T-helper 1 cell (primary cell): Measurements from ENCODE around the gene CLEC1B.
"Not testable (repeated sequence)": the region's sequence is repeated elsewhere in the genome, so short reads cannot be mapped to it uniquely, and the experiment has no call there.

Experiments
- DNase-seq, 5 donors: peaks; one replicate each; pipeline ENCODE4 v3.0.0-alpha.2; 2012 to 2020

CLEC1B gene

DNA sequence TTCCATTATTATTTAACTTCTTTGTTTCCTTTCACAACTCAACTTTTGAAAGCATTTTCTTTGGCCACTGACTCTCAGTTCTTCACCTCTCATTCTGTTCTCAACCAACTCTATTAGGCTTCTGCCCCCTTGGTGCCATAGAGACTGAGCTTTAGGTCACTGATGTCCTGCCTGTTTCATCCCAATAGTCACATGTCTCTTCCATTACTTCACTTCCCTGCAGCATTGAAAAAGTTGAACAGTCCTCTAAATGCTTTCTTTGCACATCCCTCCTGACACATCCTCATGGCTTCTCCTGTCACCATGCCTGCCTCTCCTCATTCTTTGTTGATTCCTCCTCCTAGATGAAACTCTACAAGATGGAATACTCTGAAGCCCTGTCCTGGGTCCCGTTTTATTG is 25.0 kb downstream of the CLEC1B start:
- DNase-seq: no peak

DNA sequence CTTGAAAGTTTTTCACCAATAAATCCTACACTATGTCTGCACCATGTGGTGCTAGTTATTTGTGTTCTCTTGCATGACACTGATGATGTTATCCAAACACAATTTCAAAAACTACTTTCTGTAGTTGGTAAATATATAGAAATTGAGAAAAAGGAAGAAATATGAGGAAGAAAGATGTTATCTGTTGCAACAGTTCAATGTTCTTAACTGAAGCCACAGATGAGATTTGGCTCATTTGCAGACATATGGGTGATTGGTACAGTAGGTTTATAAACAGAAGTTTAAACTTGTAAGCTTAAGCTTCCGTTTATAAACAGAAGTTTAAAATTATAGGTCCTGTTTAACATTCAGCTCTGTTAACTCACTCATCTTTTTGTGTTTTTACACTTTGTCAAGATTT is 27.7 kb downstream of the CLEC1B start, which contains the start of gene CLEC12A:
CLEC12A (plus strand) TSS at position 229 of the 400 bp plus-strand sequence. CDS start 188 bp downstream, outside the sequence.
- no peak for DNase-seq

DNA sequence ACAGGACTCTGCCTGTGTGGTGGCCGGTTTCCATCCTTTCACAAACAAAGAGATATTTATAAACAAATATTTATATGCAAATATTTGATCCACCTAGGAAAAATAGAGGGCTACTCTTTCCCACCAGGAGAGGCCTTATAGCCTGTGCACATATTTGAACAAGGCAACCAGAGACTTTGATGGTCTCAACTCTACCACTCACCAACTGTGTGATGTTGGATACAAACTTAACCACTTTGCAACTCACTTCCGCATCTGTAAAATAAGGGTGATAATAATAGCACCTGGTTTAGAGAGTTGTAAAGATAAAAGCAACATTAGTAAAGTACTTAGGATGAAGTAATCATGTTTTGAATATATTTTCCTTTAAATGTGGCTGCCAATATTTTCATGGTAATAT is 29.2 kb downstream of the CLEC1B start:
- no peak for DNase-seq

DNA sequence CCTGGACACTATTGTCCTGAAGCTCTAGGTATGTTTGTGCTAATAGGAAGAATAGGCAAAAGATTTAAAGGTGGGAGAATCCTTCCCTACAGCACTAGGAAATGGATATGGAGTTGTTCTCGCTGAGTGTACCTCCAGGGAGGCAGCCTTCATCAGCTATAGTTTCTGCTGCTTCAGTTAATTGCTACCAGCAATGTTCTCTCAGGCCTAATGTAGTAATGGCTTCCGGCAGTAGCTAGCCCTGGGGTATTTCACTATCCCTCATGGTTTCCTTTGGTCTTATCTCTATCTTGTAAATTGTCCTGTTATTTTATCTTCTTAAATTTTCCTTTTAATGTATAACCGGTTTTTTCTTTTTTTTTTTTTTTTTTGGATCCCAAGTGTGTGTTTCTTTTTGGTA is 37.0 kb downstream of the CLEC1B start:
- no peak for DNase-seq

DNA sequence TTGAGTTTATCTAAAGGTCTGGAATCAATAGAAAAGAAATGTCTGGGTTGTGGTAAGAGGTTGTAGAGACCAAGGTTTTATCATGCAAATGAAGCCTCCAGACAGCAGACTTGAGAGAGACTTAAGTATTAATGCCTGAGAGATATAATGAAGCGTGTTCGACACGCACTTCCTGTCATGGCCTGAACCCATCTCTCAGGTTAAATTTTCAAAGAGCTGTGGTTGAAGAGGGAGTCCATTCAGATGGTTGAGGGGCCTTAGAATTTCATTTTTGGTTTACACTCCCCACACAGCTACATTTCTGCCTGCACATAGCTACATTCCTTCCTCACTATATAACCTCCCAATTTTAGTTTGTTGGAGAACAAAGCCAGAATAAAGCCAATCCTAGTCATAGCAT is 37.8 kb downstream of the CLEC1B start:
- no peak for DNase-seq

DNA sequence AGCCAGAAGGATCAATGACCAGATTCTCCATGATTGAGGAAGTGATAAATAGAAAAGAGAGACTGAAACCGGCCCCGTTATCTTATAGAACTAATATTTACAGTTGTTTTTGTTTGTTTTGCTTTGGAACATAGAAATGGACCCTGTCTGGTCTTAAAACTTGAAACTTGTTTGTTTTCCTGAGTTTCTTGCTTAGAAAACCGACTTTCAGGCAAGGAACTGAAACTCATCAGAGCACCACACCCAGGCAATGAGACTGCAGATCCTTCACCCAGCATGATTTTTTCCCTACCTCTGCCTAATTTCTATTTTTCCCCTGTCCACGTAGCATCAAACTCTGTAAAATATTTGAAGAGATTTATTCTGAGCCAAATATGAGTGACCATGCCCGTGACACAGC is 38.3 kb downstream of the CLEC1B start:
- DNase-seq: no peak

DNA sequence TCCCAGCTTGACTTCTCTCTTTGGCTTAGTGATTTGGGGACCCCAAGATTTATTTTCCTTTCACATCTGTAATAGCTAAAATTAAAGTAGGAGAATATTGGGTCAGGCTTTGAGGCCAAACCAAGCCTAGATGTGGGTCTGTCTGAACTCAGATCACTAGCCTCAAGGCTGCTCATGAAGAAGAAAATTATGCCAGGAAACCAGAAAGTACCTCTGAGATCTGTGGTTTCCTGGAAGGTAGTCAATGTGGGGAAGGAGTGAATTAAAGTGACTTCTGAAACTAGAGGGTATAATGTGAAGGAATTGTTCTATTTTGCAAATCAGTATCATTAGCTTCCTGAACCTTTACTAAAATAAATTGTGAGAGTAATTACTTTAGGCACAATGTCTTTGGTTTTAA is 41.1 kb downstream of the CLEC1B start:
- peak in 1 of 5 donors; percentile 29 for DNase-seq

DNA sequence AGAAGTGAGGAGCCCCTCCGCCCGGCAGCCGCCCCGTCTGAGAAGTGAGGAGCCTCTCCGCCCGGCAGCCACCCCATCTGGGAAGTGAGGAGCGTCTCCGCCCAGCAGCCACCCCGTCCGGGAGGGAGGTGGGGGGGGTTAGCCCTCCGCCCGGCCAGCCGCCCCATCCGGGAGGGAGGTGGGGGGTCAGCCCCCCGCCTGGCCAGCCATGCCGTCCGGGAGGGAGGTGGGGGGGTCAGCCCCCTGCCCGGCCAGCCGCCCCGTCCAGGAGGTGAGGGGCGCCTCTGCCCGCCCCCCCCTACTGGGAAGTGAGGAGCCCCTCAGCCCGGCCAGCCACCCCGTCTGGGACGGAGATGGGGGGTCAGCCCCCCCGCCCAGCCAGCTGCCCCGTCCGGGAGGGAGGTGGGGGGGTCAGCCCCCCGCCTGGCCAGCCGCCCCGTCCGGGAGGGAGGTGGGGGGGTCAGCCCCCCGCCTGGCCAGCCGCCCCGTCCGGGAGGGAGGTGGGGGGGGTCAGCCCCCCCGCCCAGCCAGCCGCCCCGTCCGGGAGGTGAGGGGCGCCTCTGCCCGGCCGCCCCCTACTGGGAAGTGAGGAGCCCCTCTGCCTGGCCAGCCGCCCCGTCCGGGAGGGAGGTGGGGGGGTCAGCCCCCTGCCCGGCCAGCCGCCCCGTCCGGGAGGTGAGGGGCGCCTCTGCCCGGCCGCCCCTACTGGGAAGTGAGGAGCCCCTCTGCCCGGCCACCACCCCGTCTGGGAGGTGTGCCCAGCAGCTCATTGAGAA is 45.8 kb downstream of the CLEC1B start:
- DNase-seq: not testable (repeated sequence)

DNA sequence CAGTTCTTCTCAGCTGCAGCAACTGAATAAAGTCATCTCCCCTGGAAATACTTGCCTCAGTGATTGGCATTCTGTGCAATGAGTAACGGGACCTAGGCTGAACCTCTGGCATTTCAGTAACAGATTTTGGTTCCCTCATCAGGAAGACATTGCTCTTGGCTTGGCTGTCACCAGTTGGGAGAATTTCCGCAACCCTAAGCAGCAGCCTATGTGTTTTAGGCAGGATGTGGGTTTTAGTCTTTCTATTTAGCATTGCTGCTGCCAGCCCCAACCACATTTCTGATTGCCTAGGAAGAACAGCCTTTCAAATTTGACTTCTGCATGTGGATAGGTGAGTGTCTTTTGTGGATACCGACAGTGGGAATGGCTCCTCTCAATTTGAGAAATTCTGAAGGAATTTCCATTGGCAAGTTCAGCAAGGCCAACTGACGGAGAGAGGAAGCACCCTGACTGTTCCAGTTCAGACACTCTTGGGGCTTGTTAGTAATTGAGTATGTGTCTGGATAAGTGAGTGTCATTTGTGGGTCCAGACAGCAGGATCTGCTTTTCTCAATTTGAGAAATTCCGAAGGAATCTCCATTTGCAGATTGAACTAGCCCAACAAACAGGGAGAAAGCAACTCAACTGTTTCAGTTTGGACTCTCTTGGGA is 47.8 kb downstream of the CLEC1B start:
- peak in 2 of 5 donors; percentile 19 to 76 for DNase-seq

DNA sequence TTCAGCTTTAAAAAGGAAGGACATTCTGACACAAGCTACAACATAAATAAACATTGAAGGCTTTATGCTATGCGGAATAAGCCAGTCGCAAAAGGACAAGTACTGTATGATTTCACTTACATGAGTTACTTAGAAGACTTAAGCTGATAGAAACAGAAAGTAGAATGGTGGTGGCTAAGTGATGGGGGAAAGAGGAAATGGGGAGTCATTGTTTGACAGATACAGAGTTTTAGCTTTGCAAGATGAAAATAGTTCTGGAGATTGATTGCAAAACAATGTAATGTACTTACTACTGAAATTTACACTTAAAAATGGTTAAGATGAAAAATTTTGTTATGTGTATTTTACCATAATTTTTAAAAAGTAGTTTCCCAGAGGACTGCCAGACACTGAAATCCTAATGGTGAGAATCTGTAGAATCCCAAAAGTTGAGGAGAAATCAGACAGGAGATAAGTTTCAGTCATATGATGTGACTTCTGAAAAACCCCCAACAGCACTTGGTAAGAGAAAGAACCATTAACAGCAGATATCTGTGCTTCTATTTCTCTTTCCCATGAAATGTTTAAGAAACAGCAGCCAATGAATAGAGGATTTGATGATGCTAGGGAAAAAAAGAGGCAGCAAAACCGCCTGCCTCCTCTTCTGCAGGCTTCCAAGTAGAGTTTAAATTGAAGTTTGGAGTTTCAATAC is 50.2 kb downstream of the CLEC1B start:
- peak in 1 of 5 donors; percentile 84 for DNase-seq

DNA sequence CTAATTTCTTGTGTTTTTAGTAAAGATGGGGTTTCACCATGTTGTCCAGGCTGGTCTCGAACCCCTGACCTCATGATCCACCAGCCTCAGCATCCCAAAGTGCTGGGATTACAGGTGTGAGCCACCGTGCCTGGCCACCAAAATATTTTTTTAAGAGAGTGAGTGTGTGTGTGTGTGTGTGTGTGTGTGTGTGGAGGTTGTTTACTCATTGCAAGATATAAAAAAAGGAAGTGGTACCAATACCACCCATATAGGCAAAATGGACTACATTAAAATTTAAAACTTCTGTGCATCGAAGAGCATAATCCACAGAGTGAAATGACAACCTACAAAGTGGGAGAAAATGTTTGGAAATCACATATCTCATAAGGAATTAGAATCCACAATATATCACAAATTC is 51.2 kb downstream of the CLEC1B start:
- DNase-seq: no peak

DNA sequence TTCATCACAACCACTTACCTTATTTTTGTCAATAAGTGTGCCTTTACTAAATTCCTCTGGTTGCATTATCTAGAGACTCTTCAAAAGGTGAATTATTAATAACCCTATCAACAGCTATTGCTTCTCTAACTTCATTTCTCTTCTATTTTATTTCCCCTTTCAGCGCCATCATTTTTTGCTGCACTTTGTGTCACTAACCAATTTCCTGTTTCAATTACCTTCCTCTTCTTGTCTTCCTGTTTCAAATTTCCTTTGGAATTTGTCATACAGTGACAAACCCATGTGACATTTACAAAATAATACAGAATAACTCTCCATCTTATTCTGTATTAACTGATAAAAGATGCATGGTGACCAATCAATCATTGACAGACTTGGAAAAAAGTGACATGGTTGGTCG is 54.5 kb downstream of the CLEC1B start:
- no peak for DNase-seq

DNA sequence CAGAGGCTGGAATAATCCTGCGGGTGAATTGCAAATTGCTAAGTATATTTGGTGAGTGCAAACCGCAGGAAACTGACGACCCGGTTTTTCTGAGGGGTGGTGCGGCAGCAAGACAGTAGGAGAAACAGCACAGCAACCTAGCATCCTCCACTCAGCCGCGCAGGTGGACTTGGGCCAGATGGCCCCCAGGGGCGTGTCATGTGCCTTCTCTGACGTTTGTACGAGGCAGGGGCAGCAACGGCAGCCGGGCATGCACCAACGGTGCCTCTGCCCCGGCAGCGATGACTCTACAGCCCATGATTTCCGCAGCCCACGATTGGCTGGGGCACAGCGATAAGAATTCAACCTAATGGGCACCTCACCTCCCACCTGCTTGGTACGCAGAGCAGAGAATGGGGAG is 55.7 kb downstream of the CLEC1B start:
- DNase-seq: peak in 2 of 5 donors; percentile 18 to 64
